GM21360 (cell line): ENCODE data around the gene GNB1L.

Source experiments
- ATAC-seq: cut with Tn5 transposase; IDR thresholded peaks from one replicate; pipeline ENCODE4 v1.9.1; 2021; ENCODE audit warnings: mild to moderate bottlenecking, moderate library complexity; ENCODE audit not compliant: unreplicated experiment

The GNB1L gene

GRCh38 chr22:19811811-19812771 lies 42.6 kb downstream of the GNB1L start:
- ATAC-seq: no peak

GRCh38 chr22:19811211-19811621 lies 43.5 kb downstream of the GNB1L start:
- no peak for ATAC-seq

GRCh38 chr22:19810381-19811201 lies 44.1 kb downstream of the GNB1L start:
- ATAC-seq: no peak

DNA sequence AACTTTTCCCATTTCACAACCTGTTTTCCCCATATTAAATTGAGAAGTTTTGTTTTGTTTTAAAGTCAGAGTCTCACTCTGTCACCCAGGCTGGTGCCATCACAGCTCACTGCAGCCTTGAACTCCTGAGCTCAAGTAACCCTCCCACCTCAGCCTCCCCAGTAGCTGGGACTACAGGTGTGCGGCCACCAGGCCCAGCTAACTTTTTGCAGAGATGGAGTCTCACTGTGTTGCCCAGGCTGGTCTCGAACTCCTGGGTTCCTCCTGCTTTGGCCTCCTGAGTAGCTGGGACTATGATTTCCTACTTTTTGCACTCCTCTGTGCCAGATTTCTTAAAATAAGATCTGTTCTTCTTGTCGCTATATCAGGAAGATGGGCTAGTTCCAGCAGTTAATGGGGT lies 44.9 kb downstream of the GNB1L start:
- ATAC-seq: no peak

- ATAC-seq: no peak
Measured at GRCh38 chr22:19808873-19809478, 45.7 kb downstream of the GNB1L start.

- no peak for ATAC-seq
Measured at GRCh38 chr22:19807914-19808872, 46.5 kb downstream of the GNB1L start.

DNA sequence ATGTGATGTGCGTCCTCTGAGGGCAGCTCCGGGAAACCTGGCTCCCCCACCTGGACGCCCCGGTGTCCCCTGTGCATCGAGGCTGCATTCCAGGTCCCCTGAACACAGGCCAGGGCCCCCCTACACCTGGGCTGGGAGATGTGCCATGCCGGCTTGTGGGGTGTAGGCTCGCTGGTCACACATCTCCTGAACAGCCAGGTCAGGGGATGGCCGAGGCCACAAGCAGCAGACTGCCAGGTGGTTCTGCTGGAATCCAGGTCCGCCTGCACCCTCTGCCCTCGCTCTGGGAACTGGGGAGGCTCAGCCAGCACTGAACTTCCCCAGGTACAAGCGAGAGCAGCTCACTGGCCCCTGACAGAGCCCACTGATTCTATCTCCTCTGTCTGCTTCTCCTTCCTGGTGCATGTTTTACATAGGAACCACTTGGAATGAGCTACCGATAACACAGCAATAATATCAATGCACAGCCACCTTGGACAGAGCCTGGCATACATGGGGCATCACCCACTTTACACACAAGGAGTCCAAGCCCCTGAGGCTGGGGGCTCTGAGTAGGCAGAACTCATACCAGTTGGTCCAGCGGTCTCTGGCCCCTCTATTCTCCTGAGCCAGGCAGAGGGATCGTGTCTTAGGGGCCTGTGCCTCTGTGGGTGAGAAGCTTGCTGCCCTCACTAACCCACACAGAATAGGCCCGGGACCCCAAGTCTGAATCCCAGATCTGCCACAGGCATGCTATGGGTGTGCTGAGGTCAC lies 47.3 kb downstream of the GNB1L start:
- ATAC-seq: no peak

GRCh38 chr22:19806213-19807160 lies 48.2 kb downstream of the GNB1L start:
- ATAC-seq: no peak

DNA sequence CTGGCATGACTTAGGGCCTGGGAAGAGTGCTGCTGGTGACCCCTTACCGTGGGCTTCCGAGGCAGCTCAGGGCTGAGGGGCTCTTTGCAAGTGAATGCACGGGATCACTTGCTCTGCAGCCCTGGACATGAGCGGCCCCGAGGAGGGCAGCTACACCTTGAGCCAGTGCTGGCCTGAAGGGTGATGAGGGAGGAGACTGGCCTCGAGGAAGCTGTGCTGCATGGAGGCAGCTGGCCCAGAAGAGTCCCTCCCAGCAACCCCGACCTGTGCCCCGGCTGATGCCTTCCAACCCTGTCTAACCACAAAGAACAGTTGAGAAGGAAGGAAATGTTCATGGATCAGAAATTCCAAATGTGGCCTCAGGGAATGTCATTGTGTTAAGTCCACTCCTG lies 48.9 kb downstream of the GNB1L start:
- ATAC-seq: no peak

- ATAC-seq: no peak
Measured at GRCh38 chr22:19803736-19804267, 50.9 kb downstream of the GNB1L start.

DNA sequence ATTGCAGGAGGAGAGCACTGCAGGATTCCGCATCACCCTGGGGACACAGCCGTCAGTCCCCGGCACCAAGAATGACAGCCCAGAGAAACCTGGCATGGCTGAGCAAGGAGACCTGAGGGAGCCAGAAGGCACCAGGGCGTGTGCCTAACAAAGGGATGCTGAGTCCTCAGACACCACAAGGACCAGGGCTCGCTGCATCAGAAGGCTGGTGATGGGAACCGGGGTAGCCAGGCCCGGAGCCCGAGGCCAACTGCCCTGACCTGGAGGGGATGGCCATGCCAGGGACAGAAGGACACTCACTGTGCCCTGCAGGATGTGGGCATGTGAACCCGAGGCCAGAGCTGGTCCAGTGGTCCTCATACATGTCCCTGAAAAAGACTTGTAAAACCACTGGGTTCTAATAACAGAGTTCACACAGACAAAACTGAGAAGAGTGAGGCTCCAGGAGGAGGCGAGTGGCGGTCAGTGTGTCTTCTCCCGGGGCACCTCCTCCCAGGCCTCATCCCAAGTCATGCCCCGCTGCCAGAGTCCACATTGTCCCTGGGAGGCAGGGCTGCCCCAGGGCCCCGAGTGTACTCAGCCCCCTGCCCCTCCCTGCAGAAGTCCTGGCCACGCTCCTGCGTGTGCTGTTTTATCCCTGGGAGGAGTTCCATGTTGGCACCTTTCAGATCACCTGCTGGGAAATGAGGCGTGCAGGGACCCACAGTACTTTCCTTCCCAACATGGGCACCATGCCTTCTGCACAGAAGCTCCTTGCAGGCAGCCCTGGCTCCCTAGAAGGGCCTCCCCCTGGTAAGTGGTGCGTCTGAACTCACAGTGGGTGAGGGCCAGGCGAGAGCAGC lies 51.6 kb downstream of the GNB1L start:
- no peak for ATAC-seq

DNA sequence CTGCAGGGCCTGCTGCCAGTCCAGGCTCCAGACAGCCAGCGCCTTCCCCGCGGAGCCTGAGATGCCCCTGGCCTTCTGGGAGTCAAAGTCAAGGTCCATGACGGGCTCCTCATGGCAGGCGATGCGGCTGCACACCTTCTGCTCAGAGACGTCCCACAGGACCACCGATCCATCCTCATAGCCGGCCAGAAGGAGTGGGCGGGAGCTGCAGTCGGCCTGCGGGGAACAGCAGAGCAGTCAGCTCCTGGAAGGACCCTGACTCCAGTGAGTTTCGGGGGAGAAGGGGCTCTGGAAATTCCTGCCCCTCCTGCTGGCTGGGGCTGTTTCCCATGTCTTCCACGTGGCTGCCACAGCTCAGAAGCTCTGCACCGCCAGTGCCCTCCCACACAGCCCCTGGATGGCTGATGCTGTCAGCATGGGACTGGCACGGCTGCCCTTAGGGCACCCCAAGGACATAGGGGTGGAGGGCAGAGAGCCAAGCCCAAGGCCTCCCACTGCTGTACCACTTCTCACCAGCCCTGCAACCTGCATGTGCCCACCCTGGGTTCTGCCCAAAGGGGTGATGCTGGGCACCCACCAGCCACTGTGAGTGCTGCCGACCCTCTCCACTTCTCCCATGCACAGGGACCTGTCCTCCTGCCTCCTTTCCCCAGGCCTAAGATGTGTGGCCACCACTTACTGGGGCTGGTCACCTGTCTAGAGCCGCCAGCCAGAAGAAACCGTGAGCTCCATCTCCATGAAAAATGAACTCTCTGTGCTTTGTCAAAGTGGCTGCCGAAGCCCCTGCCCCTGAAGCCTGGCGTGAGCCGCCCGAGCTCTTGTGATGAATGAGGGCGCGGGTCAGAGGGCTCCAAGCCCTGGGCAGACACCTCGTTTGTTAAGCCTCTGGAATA lies 52.4 kb downstream of the GNB1L start:
- no peak for ATAC-seq

DNA sequence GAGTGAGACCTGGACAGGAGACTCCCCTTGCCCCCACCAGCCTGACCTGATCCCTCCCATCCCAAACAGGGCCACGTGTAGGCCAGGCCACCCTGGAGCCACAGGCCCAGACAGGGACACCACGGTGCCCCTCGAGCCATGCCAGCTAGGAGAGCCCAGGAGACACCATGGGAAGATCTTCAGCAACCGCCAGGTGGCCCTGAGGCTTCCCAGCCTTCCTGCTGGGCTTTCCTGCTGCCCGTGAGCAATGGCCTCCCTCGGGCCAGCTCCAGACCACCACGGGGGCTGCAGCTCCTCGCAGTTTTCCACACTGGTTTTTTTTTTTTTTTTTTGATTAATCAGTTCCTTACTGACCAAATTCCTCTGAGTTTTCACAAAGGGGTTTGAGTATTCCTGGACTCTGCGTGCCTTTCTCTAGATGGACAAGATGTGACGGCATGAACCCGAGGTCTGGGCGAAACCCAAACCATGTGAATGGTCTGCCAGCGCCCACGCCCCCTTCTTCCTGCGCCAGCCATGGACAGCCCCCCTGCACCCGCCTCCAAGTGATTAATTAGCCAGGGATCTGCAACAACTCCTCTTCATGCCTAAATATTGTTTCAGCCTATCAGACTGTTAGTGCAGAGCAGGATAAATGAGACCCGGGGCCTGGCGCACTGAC lies 53.2 kb downstream of the GNB1L start:
- no peak for ATAC-seq

DNA sequence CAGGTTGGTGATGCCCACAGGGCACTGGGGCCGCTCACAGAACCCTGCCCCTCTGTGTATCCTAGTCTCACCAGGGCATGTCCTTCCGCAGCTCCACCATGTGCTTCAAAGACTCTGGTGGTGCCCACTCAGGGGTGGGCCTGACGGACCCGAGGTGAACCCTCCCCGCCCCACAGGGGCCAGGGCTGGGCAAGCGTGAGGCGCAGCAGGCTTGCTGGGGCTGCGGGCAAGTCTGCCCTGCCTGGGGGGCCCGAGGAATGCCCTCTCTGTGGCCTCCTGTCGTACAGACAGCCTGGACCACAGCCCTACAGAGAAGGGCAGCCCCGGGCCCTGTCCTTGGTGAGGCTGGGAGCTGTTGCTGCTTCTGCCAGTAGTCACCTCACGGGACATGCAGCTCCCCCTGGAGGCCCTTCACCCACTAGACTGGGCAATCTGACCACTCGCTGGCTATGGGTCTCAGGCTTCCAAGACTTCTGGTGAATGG lies 53.9 kb downstream of the GNB1L start:
- ATAC-seq: no peak

GRCh38 chr22:19800306-19800705 lies 54.4 kb downstream of the GNB1L start:
- no peak for ATAC-seq
